ENCODE data around the gene PCSK6. TPM values are rescaled to one million over a fixed set of nuclear protein-coding genes. Genes with fewer than 3 reads are reported as not detected.

PCSK6 gene
- total and polyA plus RNA-seq, 8 donors = 2.8 to 91.5 (median 17.8) TPM

DNA sequence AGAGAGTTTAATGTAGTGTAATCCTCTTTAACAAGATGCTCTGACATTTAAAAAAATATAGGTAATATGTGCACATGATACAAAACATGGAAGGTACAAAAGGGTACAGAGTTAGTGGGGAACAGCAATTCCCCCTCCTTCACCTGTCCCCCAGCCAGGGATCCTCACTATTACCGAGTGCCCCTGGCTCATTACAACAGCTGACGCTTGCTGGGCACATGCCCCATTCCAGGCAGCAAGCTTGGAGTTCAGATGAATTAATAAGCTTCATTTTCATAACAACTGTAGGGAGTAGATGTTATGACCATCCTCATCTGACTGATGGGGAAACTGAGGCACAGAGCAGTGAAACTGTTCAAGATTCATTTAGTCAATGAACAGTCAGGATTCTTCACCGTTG, 41.2 kb downstream of the PCSK6 start:
- H3K36me3 ChIP-seq = no peaks in the 10 kb centered on the region
- intact Hi-C loops (cut with DNase I; ENCODE audit: low total_unique reads) = no loop called here
- TF ChIP-seq POLR2A (IDR thresholded peaks at IDR 0.05) (no peak), EP300 (IDR thresholded peaks at IDR 0.05) (no peak), POLR2AphosphoS5 (IDR thresholded peaks at IDR 0.05) (no peak)
- TF ChIP-seq, protein P1, sequence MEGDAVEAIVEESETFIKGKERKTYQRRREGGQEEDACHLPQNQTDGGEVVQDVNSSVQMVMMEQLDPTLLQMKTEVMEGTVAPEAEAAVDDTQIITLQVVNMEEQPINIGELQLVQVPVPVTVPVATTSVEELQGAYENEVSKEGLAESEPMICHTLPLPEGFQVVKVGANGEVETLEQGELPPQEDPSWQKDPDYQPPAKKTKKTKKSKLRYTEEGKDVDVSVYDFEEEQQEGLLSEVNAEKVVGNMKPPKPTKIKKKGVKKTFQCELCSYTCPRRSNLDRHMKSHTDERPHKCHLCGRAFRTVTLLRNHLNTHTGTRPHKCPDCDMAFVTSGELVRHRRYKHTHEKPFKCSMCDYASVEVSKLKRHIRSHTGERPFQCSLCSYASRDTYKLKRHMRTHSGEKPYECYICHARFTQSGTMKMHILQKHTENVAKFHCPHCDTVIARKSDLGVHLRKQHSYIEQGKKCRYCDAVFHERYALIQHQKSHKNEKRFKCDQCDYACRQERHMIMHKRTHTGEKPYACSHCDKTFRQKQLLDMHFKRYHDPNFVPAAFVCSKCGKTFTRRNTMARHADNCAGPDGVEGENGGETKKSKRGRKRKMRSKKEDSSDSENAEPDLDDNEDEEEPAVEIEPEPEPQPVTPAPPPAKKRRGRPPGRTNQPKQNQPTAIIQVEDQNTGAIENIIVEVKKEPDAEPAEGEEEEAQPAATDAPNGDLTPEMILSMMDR (IDR thresholded peaks at IDR 0.05) = no peak
- 91 to 97% (median 94%) methylated on average over 3 of the region's 3 CpGs for WGBS, 5 donors
- H3K4me3 ChIP-seq = no peak overlapping the region
- H3K4me1 ChIP-seq = peaks cover 0 to 29% (median 20%) of the 10 kb centered on the region in 4 donors
- peaks cover 0 to 7% (median 0%) of the 10 kb centered on the region in 3 donors for H3K27me3 ChIP-seq
- peaks cover 0 to 4% (median 0%) of the 10 kb centered on the region in 4 donors for H3K9me3 ChIP-seq
- peak in 1 of 2 donors; percentile 10 for DNase-seq
- no peak overlapping the region for H3K27ac ChIP-seq

DNA sequence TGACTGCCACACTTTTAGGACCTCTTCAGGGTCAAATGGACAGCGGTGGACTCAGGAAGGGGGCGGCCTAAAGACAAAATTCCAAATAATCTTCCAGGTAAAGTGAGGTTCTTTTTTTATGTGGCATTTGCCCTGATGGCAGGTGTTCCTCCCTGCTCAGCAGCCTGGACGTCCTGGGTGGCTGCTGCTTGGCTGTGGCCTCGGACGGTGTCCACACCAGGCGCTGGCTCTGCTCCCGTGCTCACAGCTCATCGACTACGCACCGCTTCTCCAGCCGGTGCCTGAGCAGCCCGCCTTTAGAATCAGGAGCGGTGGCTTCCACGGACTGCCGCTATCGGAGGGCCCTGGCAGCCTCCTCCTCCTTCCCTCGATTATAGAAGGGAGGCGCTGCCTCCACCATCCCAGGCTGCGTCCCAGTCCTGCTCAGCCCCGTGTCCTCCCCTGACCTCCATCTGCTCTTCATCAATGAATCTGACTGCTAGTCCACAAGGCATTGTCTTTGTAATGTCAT, 41.9 kb downstream of the PCSK6 start:
- Histone ChIP-seq H3K4me1 (peaks cover 0 to 29% (median 20%) of the 10 kb centered on the region in 4 donors), H3K4me3 (no peak overlapping the region), H3K27ac (no peak overlapping the region), H3K36me3 (no peaks in the 10 kb centered on the region), H3K9me3 (peaks cover 0 to 4% (median 0%) of the 10 kb centered on the region in 4 donors), H3K27me3 (peaks cover 0 to 3% (median 0%) of the 10 kb centered on the region in 3 donors)
- intact Hi-C loops (cut with DNase I; ENCODE audit: low total_unique reads) = no loop called here
- TF ChIP-seq POLR2AphosphoS5 (IDR thresholded peaks at IDR 0.05) (no peak), EP300 (IDR thresholded peaks at IDR 0.05) (no peak), POLR2A (IDR thresholded peaks at IDR 0.05) (no peak)
- TF ChIP-seq, protein P1 (IDR thresholded peaks at IDR 0.05) = no peak
- 89 to 95% (median 94%) methylated on average over 20 of the region's 20 CpGs for WGBS, 5 donors
- peak in 1 of 2 donors; percentile 21 for DNase-seq

GRCh38 chr15:101447168-101447533, 42.4 kb downstream of the PCSK6 start:
- TF ChIP-seq EP300 (IDR thresholded peaks at IDR 0.05) (no peak), POLR2A (IDR thresholded peaks at IDR 0.05) (no peak), POLR2AphosphoS5 (IDR thresholded peaks at IDR 0.05) (no peak)
- TF ChIP-seq, protein P1 (IDR thresholded peaks at IDR 0.05) = no peak
- Histone ChIP-seq H3K4me1 (peaks cover 0 to 29% (median 20%) of the 10 kb centered on the region in 4 donors), H3K36me3 (no peaks in the 10 kb centered on the region), H3K27me3 (peaks cover 0 to 3% (median 0%) of the 10 kb centered on the region in 3 donors), H3K4me3 (no peak overlapping the region), H3K9me3 (peaks cover 0 to 4% (median 0%) of the 10 kb centered on the region in 4 donors), H3K27ac (peak overlapping the region in 1 of 5 donors; percentile 9)
- intact Hi-C loops (cut with DNase I; ENCODE audit: low total_unique reads) = no loop called here
- DNase-seq = no peak
- WGBS, 5 donors = 85 to 100% (median 88%) methylated on average over 2 of the region's 2 CpGs; no CpG with 5 or more reads in 1 of the 5 donors

DNA sequence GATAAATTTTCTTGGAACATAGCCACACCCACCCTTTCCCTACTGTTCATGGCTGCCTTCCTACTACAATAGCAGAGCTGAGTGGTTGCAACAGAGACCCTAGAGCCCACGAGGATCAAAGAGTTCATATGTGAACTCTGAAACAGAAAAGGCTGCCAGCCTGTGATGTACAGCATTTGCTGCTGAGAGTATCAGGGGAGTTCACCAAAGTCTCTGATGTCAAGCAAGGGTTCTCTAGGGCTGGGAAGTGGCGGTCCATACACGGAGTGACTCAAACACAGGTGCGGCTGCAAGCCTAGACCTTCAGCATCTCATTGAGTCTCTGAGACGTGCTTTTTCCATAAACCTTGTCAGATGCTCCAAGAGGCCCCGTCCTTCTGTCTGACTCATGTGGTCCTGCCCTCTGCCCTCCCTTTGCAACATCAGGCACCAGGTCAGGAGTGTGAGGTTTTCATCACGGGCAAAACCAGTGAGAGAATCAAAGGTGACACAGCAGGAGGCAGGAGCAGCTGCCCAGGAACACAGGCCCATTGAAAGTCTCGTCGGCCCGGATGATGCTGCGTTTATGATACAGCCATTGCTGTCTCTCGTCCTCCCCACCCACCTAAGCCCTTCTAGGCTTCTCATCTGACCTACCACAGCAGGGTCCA, 42.9 kb downstream of the PCSK6 start:
- Histone ChIP-seq H3K9me3 (peaks cover 0 to 4% (median 0%) of the 10 kb centered on the region in 4 donors), H3K36me3 (no peaks in the 10 kb centered on the region), H3K4me3 (no peak overlapping the region), H3K27me3 (peaks cover 0 to 3% (median 0%) of the 10 kb centered on the region in 3 donors), H3K27ac (peak overlapping the region in 1 of 5 donors; percentile 9), H3K4me1 (peaks cover 0 to 31% (median 22%) of the 10 kb centered on the region in 4 donors)
- intact Hi-C loops (cut with DNase I; ENCODE audit: low total_unique reads) = no loop called here
- WGBS, 5 donors = 70 to 79% (median 73%) methylated on average over 12 of the region's 12 CpGs
- DNase-seq = peak in 1 of 2 donors; percentile 18
- TF ChIP-seq POLR2A (IDR thresholded peaks at IDR 0.05) (no peak), EP300 (IDR thresholded peaks at IDR 0.05) (no peak), POLR2AphosphoS5 (IDR thresholded peaks at IDR 0.05) (no peak)
- TF ChIP-seq, protein P1 (IDR thresholded peaks at IDR 0.05) = no peak

All from stomach (tissue), 9 donors.